HK-2 (cell line): Measurements from ENCODE around the gene PRDM16.

Experiments
- DNase-seq: peaks from one replicate; pipeline ENCODE4 v3.0.0-alpha.2; 2018; ENCODE audit not compliant: unreplicated experiment

The PRDM16 gene

DNA sequence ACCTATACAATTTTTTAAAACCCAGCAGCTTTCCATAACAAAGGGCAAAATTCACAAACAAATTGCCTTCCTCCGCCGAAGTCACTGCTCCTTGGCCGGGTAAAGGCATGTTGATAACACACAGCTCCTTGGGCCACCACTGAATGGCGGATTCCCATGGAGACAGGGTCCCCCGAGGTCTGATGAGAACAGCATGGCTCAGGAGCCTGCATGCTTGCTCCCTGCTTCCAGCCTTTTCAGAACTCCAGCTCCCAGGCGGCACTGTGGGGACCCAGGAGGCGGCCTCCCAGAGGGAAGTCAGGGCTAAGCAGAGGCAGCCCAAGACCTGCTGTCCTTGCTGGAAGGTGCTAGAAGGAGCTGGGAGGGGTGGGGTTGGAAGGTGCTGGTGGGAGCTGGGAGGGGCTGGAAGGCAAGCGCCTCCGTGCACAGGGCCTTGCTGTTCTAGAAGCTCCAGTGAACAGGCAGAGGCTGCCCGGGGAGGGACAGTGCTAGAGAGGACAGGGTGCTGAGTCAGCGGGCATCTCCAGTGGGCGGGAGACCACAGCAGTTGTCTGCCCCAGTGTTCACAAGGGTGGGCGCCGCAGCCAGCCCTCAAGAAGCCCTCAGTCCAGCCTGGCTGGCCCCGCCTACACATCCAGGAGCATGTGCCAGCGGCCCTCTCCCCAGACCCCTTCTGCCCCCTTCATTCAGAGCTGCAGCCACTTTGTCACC lies 35.1 kb downstream of the PRDM16 start:
- no peak for DNase-seq

DNA sequence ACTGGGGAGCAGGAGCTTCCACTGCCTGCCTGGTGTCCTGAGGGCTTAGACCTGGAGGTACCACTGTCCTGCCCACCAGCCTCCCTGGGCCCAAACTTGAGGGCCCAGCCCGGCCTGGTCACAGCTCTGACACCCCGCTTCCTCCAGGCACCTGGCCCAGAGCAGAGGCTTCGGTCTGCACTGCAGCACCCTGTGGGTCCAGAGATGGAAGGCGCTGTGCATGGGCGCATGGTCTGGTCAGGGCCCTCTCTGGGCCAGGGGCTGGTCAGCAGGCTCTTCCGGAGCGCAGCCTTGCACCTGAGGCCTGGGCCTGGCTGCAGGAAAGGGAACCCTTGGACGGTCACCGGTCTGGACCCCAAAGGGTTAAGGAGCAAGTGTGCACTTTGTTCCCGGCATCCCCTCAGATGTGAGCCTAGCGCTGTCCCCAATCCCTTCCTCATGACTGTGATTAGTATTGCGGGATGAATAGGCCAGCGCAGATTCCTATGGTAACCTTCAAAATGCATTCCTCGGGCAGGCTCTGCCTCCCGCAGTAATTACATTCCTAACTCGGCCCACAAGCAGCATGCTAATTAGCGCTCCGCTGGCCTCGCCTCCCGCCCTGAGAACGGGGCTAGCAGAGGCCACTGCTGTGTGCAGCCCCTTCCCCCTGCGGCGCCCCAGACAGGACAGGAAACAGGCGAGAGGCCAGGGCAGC lies 36.3 kb downstream of the PRDM16 start:
- DNase-seq, result no peak

DNA sequence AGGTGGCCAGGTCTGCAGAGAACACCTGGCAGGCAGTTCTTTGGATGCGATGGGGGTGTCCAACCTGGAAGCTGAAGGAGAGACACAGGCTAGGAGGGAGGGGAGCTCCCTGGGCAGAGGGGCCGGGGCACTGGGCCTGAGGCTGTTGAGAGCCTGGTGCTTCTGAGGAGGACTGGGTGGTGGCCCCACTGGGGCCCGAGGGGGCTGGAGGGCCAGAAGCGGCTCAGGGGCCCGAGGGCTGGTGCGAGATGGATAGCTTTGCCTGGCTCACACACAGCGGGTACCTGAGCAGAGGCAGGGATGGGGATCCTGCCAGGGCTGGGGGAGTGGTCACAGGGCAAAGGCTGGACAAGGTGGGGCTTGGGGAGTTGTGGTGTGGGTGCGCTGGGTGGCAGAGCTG lies 37.2 kb downstream of the PRDM16 start:
- DNase-seq, result no peak

DNA sequence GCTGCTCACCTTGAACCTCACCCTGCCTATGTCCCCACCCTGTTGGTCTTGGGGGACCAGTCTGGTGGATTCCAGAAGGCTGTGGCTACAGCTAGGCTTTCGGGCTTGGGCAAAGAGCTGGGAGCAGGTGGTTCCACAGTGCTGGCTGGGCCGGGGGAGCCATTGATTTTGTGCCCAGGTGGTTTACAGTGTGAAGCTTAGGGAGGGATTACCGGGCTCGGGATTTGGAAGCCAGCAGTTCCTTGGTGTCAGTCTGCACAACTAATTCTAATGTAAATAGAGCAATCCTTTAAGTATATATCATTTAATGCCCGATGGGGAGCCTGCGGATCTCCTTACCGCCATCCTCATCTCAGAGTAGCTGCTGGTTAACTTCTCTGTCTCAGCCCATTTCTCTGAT lies 38.2 kb downstream of the PRDM16 start:
- no peak for DNase-seq

DNA sequence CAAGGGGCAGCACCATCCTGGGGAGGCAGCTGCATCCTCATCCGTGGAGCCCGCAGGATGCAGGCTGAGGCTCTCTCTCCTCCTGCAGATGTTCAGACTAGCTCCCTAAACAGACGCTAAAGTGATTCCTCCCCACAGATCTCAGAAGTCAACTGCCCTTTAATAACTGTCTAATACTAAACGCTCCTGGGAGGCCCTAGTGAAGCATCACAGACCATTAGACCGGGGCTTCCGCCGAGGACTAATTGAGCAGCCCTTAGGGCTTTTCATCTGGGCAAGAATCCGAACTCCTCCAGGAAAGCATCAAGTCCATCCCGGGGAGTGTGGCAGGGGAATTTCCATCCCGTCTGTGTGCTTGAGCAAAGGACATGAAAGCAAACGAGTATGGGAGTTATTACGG lies 40.4 kb downstream of the PRDM16 start:
- DNase-seq, result no peak

DNA sequence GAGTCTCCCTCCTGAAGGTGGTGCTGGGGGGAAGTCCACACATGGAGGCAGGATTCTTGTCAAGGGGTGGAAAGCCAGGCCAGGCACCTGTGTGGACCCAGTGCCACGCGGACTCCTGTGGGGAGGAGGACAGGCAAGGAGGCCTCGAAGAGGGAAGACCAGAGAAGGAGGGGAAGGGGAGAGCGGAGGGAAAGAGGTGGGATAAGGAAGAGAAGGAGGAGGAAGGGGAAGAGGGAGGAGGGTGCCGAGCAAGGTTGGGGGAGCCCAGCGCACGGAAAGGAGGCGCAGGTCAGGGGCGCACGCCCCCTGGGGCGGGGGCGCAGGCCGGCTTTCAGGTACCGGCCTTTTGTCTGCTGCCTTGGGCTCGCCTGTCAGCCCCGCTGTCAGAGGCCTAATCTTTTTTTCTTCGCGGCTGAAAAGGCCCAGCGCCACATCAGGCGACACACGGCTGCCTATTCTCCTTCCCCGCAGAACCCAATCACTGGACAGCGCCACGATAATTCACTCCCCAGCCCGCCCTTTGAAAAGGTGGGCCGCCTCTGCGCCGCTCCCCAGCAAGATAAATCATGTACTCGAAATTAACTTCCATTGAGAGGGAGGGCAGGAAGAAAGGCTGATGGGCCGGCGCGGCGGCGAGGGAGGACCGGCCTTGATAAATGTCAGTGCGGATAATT lies 42.5 kb downstream of the PRDM16 start:
- no peak for DNase-seq

DNA sequence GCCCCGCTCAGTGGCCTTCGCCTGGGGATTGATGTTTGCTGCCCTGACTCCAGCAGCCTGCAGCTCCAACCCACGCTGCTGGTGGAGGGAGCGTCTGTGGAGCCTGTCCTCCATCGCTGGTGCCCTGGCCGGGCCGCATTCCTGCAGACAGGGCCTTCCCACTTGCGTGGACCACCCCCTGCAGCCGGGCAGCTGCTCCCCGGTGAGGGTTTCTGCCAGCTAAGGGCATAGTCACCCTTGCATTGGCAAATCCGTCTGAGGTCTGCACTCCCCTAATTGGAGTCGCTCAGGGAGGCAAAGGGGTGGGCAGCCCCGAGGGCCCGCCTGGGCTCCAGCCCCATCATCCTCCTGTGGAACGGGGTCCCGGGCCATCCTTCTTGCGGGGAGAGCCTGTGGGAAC lies 43.5 kb downstream of the PRDM16 start:
- DNase-seq, result no peak

DNA sequence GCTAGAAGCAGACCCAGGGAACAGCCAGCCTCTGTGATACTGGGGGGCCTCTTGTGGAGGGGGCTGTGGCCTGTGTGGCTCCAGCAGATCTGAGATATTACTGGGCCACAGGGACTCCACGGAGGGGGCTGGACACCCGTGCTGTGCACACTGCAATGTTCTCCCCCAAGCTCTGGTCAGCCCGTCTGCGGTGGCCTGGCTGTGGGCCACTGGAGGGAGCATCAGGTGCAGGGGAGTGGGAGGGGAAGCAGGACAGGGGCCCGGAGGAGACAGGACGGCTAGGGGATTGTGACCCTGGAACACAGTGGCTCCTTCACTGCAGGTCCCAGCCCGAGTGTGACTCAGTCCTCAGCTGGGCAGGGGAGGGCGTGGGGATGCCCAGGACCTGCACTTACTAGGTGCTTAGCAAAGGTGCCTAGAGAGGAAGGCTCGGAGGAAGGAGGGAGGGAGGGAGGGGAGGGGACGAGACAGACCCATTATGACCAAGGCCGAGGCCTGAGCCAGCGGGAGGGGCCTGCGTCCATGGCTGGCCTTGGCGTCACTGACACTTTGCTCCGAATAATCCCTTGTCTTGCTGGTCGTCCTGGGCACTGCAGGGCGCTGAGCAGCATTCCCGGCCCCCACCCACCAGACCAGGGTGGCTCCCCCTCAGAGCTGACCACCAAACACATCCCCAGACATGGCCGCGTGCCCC lies 44.2 kb downstream of the PRDM16 start:
- no peak for DNase-seq

DNA sequence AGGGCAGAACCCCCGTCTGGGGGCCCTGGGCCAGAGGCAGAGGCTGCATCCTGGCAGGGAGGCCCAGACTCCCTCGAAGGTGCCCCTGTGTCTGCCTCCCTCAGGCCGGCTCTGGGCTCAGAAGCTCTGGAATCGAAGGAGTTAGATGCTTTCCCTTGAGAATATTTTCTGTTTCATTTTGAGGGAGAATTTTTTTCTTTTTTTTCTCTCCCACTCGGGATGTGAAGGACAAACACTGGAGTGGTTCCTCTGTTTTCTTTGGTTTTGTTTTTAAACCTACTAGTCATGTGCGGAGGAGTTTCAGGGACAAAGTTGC lies 44.7 kb downstream of the PRDM16 start:
- no peak for DNase-seq

DNA sequence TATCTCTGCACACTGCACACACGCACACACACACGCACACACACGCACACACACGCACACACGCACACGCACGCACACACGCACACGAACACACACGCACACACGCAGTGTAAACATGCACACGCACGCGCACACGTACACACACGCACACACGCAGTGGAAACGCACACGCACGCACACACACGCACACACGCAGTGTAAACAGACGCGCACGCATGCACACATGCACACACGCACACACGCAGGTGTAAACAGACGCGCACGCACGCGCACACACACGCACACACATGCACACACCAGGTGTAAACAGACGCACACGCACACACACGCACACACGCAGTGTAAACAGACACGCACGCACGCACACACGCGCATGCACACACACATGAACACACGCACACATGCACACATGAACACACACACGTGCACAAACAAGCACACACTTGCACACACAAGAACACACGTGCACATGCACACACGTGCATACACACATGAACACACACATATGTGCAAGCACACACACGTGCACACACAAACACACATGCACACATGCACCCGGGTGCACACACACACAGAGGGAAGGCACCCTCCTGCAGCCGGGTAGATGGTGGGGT lies 45.2 kb downstream of the PRDM16 start:
- DNase-seq, result no peak

DNA sequence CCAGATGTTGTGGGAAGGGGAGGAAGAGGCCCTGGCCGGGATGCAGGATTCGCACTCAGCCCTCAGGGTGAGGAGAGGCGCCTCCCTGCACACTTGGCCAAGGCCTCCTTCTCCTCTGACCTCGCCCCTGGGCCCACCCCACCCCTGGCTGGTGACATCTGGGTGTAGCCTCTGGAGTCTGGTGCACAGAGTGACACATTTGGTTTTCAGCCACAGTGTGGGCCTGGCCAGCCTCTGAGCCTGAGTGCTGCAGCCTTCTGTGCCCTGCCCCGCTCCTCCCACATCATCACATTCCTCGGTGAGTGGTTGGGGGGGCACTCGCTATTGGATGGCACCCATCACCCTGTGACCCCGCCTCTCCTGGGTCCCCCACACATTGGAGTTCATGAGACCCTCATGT lies 45.8 kb downstream of the PRDM16 start:
- no peak for DNase-seq

DNA sequence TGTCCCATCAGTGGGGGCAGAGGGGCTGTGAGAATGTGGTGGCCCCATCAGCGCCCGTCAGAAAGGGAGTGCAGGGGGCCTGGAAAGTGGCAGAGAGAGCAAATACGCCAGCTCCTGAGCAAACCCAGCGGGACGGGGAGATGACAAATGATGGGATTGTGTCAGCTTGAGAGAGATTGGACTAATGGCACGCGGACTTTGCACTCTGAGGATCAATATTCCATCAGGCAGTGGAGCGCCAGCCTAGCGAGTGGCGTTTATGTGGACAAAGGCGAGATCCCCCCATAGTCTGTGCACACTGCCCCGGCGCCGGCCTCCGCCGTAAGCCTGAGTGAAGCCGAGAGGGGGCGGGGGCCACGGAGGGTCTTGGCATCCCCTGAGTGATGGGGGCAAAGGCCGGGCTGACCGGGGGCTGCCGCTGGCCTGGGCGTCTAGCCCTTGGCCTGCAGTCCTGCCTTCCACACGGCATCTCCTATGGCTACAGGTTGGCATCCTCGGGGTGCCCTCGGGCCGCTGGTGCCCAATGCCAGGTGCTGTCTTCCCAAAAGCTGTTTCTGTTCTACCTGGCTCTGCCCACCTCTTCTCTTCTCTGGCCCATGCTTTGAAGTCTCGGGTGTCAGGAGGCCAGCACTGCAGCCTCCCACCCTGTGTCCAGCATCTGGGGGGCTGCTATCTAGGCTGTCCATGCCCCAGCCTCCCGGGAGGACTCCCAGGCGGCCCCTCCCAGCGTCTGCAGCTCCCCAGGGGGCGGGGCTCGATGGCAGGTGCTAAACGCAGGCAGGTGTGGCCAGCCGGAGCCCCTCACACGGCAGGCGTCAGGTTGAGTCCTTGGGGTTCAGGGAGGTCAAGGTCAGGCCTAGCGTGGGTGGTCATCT lies 46.5 kb downstream of the PRDM16 start:
- no peak for DNase-seq

DNA sequence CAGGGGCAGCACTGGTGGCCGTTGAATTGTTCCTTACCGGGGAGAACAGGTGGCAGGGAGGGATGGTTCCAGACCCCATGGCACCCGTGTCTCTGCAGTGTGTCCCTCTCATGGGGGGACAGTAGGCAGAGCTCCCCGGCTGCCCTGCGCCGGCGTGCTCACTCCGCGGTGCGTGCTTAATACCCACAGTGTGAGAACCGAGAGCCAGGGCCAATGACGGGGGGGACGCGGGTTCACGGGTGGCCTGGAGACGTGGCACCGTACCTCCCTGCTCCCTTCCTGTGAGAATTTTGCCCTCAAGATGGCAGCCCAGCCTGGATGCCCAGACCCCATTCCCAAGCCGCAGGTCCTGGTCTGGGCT lies 47.1 kb downstream of the PRDM16 start:
- no peak for DNase-seq

DNA sequence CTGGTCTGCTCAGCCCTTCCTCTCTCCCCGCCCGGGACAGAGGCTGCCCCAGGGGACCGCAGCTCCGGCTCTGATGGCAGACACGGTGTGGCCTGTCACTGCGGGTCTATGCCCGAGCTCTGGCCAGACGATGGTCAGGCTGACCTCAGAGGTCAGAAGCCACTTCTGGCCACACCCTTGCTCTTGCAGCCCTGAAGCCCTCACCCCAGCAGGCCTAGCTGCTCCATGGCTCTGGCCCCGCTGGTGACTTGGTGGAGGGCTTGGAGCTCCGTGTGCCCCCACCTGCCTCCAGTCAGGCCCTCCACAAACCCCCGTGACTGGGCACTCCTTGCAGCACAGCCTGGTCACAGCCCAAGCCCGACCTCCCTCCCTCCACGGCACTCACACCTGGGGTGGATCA lies 47.6 kb downstream of the PRDM16 start:
- DNase-seq, result no peak

DNA sequence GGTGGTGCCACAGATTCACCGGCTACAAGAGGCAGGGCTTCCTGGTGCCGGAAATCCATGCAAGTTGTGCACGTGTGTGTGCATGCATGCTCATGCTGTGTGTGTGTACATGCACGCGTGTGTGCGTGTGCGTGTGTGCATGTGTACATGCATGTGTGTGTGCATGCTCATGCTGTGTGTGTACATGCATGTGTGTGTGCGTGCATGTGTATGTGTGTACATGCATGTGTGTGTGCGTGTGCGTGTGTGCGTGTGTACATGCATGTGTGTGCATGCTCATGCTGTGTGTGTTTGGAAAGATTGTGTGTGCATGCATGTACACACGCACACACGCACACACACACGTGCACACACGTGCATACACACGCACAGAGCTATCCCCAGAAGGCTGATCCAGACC lies 48.9 kb downstream of the PRDM16 start:
- no peak for DNase-seq

DNA sequence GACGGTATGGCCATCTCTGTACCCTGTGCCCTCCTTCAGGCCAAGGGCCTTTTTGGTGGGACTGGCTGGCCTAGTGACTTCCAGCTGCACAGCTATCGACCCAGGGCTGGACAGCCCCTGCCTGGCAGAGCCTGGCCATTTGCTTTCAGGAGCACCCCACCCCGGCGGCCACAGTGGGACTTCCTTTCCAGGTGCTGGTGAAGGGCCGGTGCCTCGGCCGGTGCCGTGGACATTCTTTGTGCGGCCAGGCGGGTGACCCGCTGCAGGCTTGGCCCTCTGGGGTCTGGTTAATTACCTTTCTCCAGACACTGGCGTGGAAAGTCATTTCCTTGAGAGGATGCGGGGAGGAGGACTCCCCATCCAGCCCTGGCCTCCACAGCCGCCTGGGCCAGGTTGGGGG lies 50.1 kb downstream of the PRDM16 start:
- no peak for DNase-seq

DNA sequence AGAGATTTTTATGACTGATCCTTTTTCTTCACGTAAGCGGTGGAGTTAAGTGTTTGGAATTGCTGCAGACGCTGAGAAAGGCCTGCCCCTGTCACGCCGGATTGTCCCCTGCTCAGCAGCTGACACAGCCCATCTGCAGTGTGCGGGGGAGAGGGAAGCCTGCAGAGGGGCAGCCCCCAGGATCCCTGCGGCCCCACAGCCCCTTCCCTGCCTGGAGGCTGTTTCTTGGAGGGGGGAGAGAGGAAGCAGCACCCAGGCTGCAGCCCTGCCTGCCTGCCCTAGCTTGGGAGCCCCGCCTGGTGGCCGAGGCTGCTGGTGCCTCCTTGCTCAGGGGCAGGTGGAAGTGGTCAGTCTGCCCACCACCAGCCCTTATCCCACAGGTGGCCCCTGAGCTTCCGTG lies 50.7 kb downstream of the PRDM16 start:
- DNase-seq, result no peak

DNA sequence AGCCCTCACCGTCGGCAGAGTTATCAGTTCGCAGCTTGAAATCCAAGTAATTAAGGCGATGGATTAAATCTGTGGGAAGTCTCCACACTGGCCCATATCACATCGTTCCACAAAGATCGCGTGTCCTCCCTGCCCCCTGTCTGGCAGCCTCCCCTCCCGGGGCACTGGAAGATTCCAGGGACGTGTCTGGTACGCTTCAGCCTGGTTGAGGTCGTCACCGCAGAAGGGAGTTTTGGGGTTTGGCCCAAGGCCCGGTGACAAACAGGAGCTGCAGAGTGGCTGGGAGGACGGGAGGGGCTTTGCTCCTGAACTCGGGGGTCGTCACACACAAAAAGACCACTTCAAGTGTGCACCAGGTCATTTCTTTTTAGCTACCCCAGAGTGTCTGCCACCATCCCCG lies 51.1 kb downstream of the PRDM16 start:
- no peak for DNase-seq

DNA sequence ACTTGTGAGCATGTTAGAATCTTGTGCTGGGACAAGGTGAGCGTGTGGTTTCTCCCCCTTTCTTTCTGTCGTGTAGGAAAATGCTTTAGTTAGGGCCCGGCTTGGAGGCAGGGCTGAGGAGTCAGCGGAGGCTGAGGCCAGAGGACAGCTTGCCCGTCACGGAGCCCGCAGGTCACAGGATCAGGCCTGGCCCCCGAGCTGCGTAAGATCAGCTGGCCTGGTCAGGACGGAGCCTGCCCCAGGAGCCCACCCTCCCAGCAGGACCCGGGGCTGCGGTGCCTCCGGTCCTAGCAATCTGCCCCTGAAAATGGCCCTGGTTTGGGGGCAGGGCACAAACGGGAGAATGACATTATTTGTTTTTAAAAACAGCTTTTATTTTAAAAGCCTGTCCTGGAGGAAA lies 52.0 kb downstream of the PRDM16 start:
- DNase-seq, result no peak

DNA sequence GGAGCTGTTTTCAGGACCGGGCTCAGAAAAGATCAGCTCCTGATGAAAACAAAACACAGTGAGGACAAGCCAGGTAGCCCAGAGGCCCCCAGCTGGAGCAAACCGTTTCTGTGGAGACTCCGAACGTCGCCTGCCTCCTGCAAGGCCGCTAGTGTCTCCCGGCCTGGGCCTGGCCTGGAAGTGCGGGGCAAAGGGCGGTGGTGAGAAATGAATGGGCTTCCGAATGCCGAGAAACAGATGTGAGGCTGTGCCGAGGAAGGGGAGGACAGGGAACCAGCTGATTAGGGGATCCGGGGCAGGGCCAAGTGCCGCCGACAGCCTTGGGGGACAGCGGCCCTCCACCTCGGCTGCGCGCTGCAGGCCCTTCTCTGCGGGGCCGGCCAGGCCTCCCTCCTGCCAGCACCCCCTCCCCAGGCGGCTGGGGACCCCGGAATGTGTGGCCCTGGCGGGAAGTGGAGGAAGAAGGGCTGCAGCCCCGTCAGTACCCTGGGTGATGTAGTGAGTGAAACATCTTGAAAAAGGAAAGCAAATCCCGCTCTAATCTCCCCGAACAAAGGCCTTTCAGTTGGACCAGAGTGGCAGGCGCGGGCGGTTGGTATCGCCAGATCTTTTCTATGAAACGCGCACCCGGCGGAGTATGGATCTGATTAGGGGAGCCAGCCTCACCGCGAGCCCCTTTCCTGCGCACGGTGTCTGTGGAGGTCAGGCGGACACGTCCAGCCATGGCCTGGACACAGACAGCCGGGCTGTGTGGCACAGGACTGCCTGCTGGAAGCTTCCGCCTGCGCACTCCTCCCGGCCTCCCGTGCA lies 52.6 kb downstream of the PRDM16 start:
- no peak for DNase-seq

DNA sequence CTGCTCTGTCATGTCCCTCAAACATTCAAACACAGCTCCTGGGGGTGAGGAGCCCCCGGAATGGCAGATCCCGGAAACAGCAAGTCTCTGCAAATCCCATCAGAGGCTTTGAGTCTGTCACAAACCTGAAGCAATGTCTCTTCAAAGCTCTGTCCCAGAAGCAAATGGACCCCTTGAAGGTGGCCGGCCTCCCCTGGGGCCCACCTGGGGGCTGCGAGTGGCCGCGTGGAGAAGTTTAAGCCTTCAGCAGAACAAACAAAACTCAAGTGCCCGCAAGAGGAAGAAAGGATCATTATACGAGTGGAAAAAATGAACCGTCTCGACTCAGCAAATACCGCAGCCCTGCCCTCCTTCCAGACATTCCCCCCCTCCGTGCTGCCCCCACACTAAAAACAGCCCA lies 53.3 kb downstream of the PRDM16 start:
- no peak for DNase-seq
